ENCODE measurements around the gene PDE4D. TPM values are rescaled to one million over a fixed set of nuclear protein-coding genes. Genes with fewer than 3 reads are reported as not detected.

Gene PDE4D
- total RNA-seq, 1 experiment from 2014 or later, result 3.3 TPM

GRCh38 chr5:59437176-59437575 lies 456.4 kb downstream of the PDE4D start:
- ATAC-seq (no peak), DNase-seq (ENCODE audit: low spot score) (no peak)
- no peaks in the 10 kb centered on the region for H3K27me3 Mint-ChIP-seq (ENCODE audit: low read depth)
- H3K36me3 Mint-ChIP-seq, result no peaks in the 10 kb centered on the region
- no peak overlapping the region for H3K27ac Mint-ChIP-seq
- H3K9me3 Mint-ChIP-seq, result no peaks in the 10 kb centered on the region
- ChIA-PET POLR2A (no interaction called here), CTCF (no interaction called here)
- no peak overlapping the region for H3K4me3 Mint-ChIP-seq
- no peak for TF ChIP-seq OVOL2 (CRISPR knock-in tag; IDR thresholded peaks at IDR 0.05; ENCODE audit: borderline replicate concordance)
- no peak for TF ChIP-seq NFYB (CRISPR knock-in tag; conservative IDR thresholded peaks at IDR 0.05; ENCODE audit: low read depth)
- TF ChIP-seq ZNF396 (CRISPR knock-in tag; IDR thresholded peaks at IDR 0.05; ENCODE audit: borderline replicate concordance), result no peak
- no peak for TF ChIP-seq TP53 (CRISPR knock-in tag; IDR thresholded peaks at IDR 0.05)
- TF ChIP-seq, protein P1, sequence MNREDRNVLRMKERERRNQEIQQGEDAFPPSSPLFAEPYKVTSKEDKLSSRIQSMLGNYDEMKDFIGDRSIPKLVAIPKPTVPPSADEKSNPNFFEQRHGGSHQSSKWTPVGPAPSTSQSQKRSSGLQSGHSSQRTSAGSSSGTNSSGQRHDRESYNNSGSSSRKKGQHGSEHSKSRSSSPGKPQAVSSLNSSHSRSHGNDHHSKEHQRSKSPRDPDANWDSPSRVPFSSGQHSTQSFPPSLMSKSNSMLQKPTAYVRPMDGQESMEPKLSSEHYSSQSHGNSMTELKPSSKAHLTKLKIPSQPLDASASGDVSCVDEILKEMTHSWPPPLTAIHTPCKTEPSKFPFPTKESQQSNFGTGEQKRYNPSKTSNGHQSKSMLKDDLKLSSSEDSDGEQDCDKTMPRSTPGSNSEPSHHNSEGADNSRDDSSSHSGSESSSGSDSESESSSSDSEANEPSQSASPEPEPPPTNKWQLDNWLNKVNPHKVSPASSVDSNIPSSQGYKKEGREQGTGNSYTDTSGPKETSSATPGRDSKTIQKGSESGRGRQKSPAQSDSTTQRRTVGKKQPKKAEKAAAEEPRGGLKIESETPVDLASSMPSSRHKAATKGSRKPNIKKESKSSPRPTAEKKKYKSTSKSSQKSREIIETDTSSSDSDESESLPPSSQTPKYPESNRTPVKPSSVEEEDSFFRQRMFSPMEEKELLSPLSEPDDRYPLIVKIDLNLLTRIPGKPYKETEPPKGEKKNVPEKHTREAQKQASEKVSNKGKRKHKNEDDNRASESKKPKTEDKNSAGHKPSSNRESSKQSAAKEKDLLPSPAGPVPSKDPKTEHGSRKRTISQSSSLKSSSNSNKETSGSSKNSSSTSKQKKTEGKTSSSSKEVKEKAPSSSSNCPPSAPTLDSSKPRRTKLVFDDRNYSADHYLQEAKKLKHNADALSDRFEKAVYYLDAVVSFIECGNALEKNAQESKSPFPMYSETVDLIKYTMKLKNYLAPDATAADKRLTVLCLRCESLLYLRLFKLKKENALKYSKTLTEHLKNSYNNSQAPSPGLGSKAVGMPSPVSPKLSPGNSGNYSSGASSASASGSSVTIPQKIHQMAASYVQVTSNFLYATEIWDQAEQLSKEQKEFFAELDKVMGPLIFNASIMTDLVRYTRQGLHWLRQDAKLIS (CRISPR knock-in tag; IDR thresholded peaks at IDR 0.05; ENCODE audit: borderline replicate concordance), result no peak
- TF ChIP-seq JAZF1 (CRISPR knock-in tag; IDR thresholded peaks at IDR 0.05), result no peak
- no peak for TF ChIP-seq ZNF138 (CRISPR knock-in tag; conservative IDR thresholded peaks at IDR 0.05)
- no peak for TF ChIP-seq GTF2I (CRISPR knock-in tag; conservative IDR thresholded peaks at IDR 0.05)
- no peak for TF ChIP-seq RELA (CRISPR knock-in tag; IDR thresholded peaks at IDR 0.05; ENCODE audit: borderline replicate concordance)
- no peaks in the 10 kb centered on the region for H3K4me1 Mint-ChIP-seq

DNA sequence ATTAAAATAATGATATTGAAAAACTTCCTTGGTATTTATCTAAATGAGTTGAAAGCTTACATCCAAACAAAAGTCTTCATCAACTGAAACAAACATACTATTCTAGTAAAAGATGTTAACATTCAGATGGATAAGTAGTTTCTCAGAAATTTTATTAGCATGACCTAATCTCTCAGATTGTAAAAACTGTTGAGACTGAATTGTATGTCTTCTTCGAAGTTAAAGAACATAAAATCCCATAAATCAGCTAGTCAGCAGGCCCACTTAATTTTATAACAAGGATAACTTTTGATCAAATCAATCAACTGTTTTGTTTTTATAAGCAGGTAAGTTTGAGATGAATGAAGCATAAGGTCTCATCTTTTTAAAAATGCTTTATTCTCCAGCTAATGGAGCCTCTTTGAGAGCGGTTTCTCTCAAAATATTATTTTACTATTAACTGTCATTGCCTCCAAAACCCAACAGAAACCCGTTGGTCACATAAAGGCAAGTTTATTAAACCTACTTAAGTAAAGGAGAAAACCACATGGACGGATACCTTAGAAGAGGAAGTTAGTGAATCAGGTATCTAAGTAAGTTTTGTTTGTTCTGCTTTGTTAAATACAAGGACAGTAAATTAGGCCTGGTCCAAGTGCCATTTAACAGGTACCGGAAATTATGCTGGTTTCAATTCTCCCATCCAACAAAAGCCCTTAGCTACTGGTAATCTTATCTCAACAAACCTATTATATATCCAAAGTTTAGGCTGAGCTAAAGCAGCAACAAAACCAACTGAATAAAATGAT lies 457.0 kb downstream of the PDE4D start:
- ChIA-PET POLR2A (no interaction called here), CTCF (no interaction called here)
- ATAC-seq (no peak), DNase-seq (ENCODE audit: low spot score) (no peak)
- no peak overlapping the region for H3K27ac Mint-ChIP-seq
- no peak overlapping the region for H3K4me3 Mint-ChIP-seq
- no peaks in the 10 kb centered on the region for H3K9me3 Mint-ChIP-seq
- no peaks in the 10 kb centered on the region for H3K36me3 Mint-ChIP-seq
- H3K4me1 Mint-ChIP-seq, result no peaks in the 10 kb centered on the region
- no peaks in the 10 kb centered on the region for H3K27me3 Mint-ChIP-seq (ENCODE audit: low read depth)
- TF ChIP-seq MLX (CRISPR knock-in tag; IDR thresholded peaks at IDR 0.05) (no peak), TP53 (CRISPR knock-in tag; IDR thresholded peaks at IDR 0.05) (no peak), CBFB (CRISPR knock-in tag; IDR thresholded peaks at IDR 0.05; ENCODE audit: low read depth) (no peak), USF2 (CRISPR knock-in tag; IDR thresholded peaks at IDR 0.05) (no peak), JAZF1 (CRISPR knock-in tag; IDR thresholded peaks at IDR 0.05) (no peak), ELF4 (CRISPR knock-in tag; IDR thresholded peaks at IDR 0.05; ENCODE audit: low read depth) (no peak), ARID4B (CRISPR knock-in tag; IDR thresholded peaks at IDR 0.05; ENCODE audit: borderline replicate concordance) (no peak), TEAD1 (CRISPR knock-in tag; IDR thresholded peaks at IDR 0.05) (no peak), IRF2 (CRISPR knock-in tag; IDR thresholded peaks at IDR 0.05; ENCODE audit: borderline replicate concordance, low read depth) (no peak), ZNF232 (CRISPR knock-in tag; IDR thresholded peaks at IDR 0.05) (no peak), CREM (CRISPR knock-in tag; IDR thresholded peaks at IDR 0.05) (no peak), FOXJ3 (CRISPR knock-in tag; IDR thresholded peaks at IDR 0.05; ENCODE audit: borderline replicate concordance) (no peak), GRHL2 (CRISPR knock-in tag; IDR thresholded peaks at IDR 0.05; ENCODE audit: insufficient replicate concordance, severe bottlenecking) (no peak), ZNF396 (CRISPR knock-in tag; IDR thresholded peaks at IDR 0.05; ENCODE audit: borderline replicate concordance) (no peak)
- TF ChIP-seq, protein P2, sequence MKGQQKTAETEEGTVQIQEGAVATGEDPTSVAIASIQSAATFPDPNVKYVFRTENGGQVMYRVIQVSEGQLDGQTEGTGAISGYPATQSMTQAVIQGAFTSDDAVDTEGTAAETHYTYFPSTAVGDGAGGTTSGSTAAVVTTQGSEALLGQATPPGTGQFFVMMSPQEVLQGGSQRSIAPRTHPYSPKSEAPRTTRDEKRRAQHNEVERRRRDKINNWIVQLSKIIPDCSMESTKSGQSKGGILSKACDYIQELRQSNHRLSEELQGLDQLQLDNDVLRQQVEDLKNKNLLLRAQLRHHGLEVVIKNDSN (CRISPR knock-in tag; IDR thresholded peaks at IDR 0.05), result no peak
